Pancreas (tissue), 10 donors: Measurements from ENCODE around the gene JPH2. TPM values are rescaled to one million over a fixed set of nuclear protein-coding genes. Genes with fewer than 3 reads are reported as not detected.

Experiments used
- ATAC-seq, 4 donors: fragments of 200-7000 bp; cut with Tn5 transposase; one replicate each; pipeline versions ENCODE4 v1.8.0 to v1.9.1; 2020; ENCODE audit warnings: mild to moderate bottlenecking in 4 of 4, moderate library complexity in 4 of 4
- DNase-seq, 6 donors: peaks; one replicate each; pipeline ENCODE4 v3.0.0-alpha.2; 2020
- FAIRE-seq: peaks from 2 replicates; lab custom pipeline; 2012; peaks lifted over from hg19 to GRCh38; lab: Jason Lieb, UNC
- H3K27ac ChIP-seq, 4 donors: fragments of 200-600 bp; sonication (generic); 1 replicate in 3 of 4; 2 replicates in 1 of 4; pipeline versions ENCODE4 v1.5.0 to v1.8.0; 2020
- H3K27me3 ChIP-seq, 4 donors: fragments of 200-600 bp; one replicate each; pipeline ENCODE4 v1.8.0; 2021
- H3K36me3 ChIP-seq, 3 donors: fragments of 200-600 bp; sonication (generic) in 1 of 3; one replicate each; pipeline versions ENCODE4 v1.5.0 to v1.8.0; 2020 to 2021
- H3K4me1 ChIP-seq, 3 donors: fragments of 200-600 bp; one replicate each; pipeline ENCODE4 v1.8.0; 2021
- H3K4me3 ChIP-seq, 4 donors: fragments of 200-600 bp; sonication (generic) in 2 of 4; one replicate each; pipeline versions ENCODE4 v1.5.0 to v1.8.0; 2020 to 2021
- H3K9me3 ChIP-seq, 4 donors: fragments of 200-600 bp; one replicate each; pipeline ENCODE4 v1.8.0; 2021
- WGBS, 2 donors: extraction: QIAGEN DNeasy Blood & Tissue Kit; methylation state at CpG; one replicate each; pipeline ENCODE4 v1.1.7; 2013; 5-methylcytosine and 5-hydroxymethylcytosine counted together
- intact Hi-C, 3 donors: fragments of 100-400 bp; cut with DNase I; formaldehyde crosslinking; loops; one replicate each; pipeline versions ENCODE4 v1.11.1 to v1.14.2; 2022
- polyA plus RNA-seq, 2 donors: library from polyadenylated mRNA; stranded (reverse); fragments of 200-250 nt; gene quantifications; one replicate each; pipeline ENCODE4 v1.2.3, GENCODE V29; 2013
- total RNA-seq, 6 donors: library from RNA; stranded (reverse); fragmentation: NEBNext Ultra II Directional in 4 of 6; extraction: Animal tissue kit (Norgen Biotek cat#: 25700) in 4 of 6; gene quantifications; one replicate each; pipeline versions ENCODE4 v1.2.1 to v1.2.4, GENCODE V29; 2021 to 2023
- TF ChIP-seq, protein P1 (sequence below), 4 donors: fragments of 200-600 bp; sonication (generic) in 3 of 4; IDR thresholded peaks; one replicate each; pipeline versions ENCODE4 v1.5.0 to v1.8.0; 2021; ENCODE audit warnings: antibody characterized with exemption in 4 of 4
- donor health status: healthy with polysubstance abuse.
- donor health status: DM: no; HTN: no; CAD: no; lungs with moderate emphysema.
- donor health status: DM: no; HTN: no; CAD: no.
- donor health status: control.
- donor health status: control.
- donor health status: Bipolar disorder and iron deficiency.
- donor health status: DM: yes; HTN: yes; CAD: no.
- donor health status: DM: no; HTN: no; CAD: no.
- donor health status: DM: no; HTN: no; CAD: no.
- donor health status: DM: yes; HTN: yes; CAD: no.

JPH2 gene
- total and polyA plus RNA-seq, 8 donors = 0.09 to 1.1 (median 0.30) TPM

DNA sequence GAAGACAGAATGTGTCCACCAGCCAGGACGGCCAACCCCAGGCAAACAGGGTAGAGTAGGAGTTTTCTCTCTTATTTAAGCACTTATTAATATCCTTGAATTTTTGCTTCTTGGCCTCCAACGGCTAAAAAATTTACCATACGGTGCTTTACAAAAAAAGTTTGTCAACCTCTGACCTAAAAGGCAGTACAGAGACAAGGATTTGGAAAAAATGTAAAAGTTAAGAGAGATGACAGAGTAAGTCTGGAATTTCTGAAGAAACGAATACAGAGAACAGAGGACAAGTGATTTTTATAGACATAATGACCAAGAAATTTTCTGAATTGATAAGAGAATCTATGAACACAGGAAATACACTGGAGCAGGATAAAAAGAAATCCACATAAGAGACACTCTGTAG lies 13.4 kb upstream of the JPH2 start:
- intact Hi-C loops = no loop called here
- Histone ChIP-seq H3K27ac (no peak overlapping the region), H3K36me3 (peaks cover 0 to 54% (median 22%) of the 10 kb centered on the region in 3 donors), H3K4me3 (no peak overlapping the region), H3K27me3 (no peaks in the 10 kb centered on the region), H3K4me1 (peaks cover 4 to 21% (median 16%) of the 10 kb centered on the region in 3 donors), H3K9me3 (no peaks in the 10 kb centered on the region)
- DNase-seq (no peak), ATAC-seq (no peak), FAIRE-seq (no peak)
- TF ChIP-seq, protein P1, sequence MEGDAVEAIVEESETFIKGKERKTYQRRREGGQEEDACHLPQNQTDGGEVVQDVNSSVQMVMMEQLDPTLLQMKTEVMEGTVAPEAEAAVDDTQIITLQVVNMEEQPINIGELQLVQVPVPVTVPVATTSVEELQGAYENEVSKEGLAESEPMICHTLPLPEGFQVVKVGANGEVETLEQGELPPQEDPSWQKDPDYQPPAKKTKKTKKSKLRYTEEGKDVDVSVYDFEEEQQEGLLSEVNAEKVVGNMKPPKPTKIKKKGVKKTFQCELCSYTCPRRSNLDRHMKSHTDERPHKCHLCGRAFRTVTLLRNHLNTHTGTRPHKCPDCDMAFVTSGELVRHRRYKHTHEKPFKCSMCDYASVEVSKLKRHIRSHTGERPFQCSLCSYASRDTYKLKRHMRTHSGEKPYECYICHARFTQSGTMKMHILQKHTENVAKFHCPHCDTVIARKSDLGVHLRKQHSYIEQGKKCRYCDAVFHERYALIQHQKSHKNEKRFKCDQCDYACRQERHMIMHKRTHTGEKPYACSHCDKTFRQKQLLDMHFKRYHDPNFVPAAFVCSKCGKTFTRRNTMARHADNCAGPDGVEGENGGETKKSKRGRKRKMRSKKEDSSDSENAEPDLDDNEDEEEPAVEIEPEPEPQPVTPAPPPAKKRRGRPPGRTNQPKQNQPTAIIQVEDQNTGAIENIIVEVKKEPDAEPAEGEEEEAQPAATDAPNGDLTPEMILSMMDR (IDR thresholded peaks at IDR 0.05) = no peak
- WGBS, 2 donors = 77 to 84% methylated on average over 4 of the region's 4 CpGs

DNA sequence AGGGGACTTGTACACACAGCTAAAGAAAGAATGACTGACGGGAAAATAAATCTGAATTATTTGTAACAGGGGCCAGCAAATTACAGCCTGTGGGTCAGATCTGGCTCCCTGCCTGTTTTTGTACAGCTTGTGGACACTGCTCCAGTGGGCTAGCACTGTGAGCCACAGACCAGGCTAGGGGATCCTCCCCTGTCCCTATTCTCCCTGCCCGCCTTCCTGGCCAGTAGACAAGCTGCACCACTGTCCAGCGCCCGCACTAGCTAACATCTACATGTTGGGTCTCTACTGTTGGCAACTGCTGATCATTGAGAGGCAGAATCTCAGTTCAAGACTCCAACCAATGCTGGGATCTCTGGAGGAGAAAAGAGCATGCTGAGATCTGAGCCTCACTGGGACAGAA lies 12.9 kb upstream of the JPH2 start:
- peaks cover 4 to 18% (median 13%) of the 10 kb centered on the region in 3 donors for H3K4me1 ChIP-seq
- no peak for FAIRE-seq
- H3K9me3 ChIP-seq = no peaks in the 10 kb centered on the region
- 94 to 95% methylated on average over 4 of the region's 4 CpGs for WGBS, 2 donors
- H3K27me3 ChIP-seq = no peaks in the 10 kb centered on the region
- no peak for ATAC-seq
- H3K27ac ChIP-seq = no peak overlapping the region
- DNase-seq = no peak
- peaks cover 0 to 54% (median 22%) of the 10 kb centered on the region in 3 donors for H3K36me3 ChIP-seq
- TF ChIP-seq, protein P1 (IDR thresholded peaks at IDR 0.05) = no peak
- H3K4me3 ChIP-seq = no peak overlapping the region
- intact Hi-C loops = no loop called here

DNA sequence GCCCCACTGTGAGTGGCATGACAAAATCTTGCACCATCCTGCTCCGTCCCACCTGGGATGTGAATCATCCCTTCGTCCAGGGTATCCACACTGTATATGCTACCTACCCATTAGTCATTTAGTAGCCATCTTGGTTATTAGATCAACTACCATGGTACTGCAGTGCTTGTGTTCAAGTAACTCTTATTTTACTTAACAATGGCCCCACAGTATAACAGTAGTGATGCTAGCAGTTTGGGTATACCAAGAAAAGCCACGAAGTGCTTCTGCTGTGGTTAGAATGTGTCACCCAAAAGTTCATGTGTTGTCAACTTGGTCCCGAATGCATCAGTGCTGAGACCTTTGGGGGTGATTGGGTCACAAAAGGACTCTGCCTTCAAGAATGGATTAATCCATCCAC lies 11.9 kb upstream of the JPH2 start:
- H3K4me3 ChIP-seq = no peak overlapping the region
- ATAC-seq (no peak), DNase-seq (no peak), FAIRE-seq (no peak)
- no peaks in the 10 kb centered on the region for H3K9me3 ChIP-seq
- no peak overlapping the region for H3K27ac ChIP-seq
- H3K27me3 ChIP-seq = no peaks in the 10 kb centered on the region
- TF ChIP-seq, protein P1 (IDR thresholded peaks at IDR 0.05) = no peak
- peaks cover 2 to 8% (median 3%) of the 10 kb centered on the region in 3 donors for H3K4me1 ChIP-seq
- WGBS, 2 donors = 91 to 93% methylated on average over 4 of the region's 4 CpGs
- peaks cover 0 to 54% (median 22%) of the 10 kb centered on the region in 3 donors for H3K36me3 ChIP-seq
- intact Hi-C loops = no loop called here

DNA sequence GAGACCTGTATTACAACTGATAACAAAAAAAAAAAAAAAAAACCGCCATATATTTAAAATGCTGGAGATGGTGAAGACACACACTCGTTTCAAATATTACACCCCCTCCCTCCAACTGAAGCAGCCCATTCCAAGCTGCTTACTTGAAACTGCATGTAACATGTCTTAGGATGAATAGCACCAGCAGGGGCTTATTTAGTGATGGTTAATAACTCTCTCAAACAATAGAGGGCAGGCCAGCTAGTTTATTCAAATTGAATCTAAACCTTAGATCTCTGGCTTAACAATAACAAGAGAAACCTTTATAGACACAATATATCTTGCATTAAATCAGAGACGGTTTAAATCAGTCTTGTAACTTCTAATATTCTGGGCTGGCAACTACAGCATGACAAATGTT lies 9.3 kb upstream of the JPH2 start:
- Histone ChIP-seq H3K4me1 (no peaks in the 10 kb centered on the region), H3K9me3 (no peaks in the 10 kb centered on the region), H3K36me3 (peaks cover 0 to 44% (median 18%) of the 10 kb centered on the region in 3 donors), H3K27ac (no peak overlapping the region), H3K4me3 (no peak overlapping the region), H3K27me3 (no peaks in the 10 kb centered on the region)
- ATAC-seq = no peak
- TF ChIP-seq, protein P1 (IDR thresholded peaks at IDR 0.05) = no peak
- DNase-seq = no peak
- WGBS, 2 donors = 58 to 63% methylated on average over 3 of the region's 3 CpGs
- no peak for FAIRE-seq
- intact Hi-C loops = no loop called here

DNA sequence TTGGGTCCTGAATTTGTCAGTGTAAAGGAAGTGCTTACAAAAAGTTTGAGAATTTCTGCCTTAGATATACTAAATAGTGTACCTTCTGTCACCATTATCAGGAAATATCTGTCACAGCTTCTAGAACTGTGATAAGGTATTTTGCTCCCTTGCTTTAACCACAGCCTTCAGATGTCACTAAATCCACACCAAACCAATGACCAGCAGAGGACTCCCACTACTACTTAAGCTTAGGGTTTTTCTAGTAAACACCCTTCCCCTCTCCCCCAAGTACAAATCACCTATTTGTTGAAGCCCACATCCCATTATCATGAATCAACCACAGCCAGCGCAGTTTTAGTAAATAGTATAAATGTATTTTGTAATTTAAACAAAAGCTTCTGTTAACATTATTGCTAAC lies 8.6 kb upstream of the JPH2 start:
- peaks cover 0 to 38% (median 18%) of the 10 kb centered on the region in 3 donors for H3K36me3 ChIP-seq
- H3K9me3 ChIP-seq = no peaks in the 10 kb centered on the region
- intact Hi-C loops = no loop called here
- no peak overlapping the region for H3K4me3 ChIP-seq
- FAIRE-seq (no peak), ATAC-seq (no peak), DNase-seq (no peak)
- H3K27me3 ChIP-seq = no peaks in the 10 kb centered on the region
- H3K4me1 ChIP-seq = no peaks in the 10 kb centered on the region
- 82 to 94% methylated on average over 1 of the region's 1 CpG for WGBS, 2 donors
- TF ChIP-seq, protein P1 (IDR thresholded peaks at IDR 0.05) = no peak
- H3K27ac ChIP-seq = no peak overlapping the region
